GM04503 (cell line): ENCODE data around the gene CRACR2A.

ENCODE experiments used
- DNase-seq: peaks from one replicate; pipeline ENCODE4 v3.0.0-alpha.2; 2012; ENCODE audit warnings: low read depth

CRACR2A gene

DNA sequence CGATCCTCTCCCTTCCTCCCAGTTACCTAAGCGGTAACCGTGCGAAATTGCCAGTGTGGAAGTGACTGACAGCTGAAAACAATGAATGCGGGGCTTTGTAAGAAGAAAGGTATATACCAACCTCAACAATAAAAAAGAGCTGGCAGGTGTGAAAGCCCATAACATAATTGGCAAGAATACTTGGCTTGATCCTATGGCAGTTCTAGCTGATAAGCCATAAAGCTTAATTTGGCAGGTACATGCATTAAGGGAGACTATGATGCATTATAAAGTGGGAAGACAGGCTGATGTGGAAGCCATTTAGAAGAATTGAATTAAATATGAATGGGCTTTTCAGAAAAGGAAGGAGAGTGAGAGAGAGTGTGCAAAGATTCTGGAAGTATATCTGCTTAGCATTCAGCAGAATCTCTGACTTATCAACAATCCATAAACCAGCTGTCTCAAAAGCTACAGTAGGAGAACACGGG, 71.3 kb downstream of the CRACR2A start:
- DNase-seq: no peak

DNA sequence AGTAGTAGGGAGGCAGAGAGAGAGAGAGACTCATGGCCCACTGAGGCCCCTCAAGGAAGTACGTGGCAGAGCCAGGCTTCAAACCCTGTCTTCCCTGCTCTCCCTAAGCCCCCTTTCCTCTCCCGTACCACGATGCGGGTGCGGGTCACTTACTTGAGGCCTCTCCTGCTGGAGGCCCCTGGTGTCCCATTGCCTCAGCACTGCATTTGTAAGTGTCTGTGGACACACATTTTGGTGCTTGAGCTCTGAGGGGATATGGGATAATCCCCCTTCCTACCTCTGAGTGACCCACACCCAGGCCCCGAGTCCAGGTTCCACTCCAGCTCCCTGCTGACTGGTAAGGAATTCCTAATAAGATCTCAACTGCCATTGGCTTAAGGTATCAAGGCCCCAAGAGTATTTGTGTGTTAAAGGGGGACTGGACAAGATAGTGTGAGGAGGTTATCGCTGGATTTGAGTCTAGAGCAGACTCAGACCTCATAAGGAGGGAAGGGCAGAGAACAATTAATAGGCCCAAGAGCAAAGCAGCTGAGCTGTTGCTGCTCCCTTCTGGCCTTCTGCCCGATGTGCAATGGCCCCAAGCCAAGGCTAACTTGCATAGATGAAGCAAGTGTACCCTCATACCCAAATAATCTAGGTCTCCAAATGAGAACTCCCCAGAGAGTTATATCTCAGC, 71.9 kb downstream of the CRACR2A start:
- no peak for DNase-seq

DNA sequence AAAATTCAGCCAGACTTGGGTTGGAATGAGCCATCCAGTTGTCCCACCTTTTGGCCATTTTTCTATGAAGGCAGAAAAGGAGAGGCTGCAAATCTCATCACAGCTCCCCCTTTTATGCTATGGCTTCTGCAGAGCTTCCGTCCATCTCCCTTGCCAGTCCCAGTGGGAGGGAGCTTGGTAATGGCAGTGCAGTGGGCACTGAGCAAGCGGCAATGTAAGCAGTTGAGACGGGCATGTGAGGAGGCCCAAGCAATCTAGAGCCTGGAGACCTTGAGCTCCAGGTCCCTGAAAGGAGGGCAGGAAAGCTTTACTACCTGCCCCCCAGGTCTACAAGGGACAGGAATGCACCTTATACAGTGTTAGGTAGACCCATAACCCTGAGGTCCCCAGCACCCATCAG, 73.1 kb downstream of the CRACR2A start:
- DNase-seq: no peak

DNA sequence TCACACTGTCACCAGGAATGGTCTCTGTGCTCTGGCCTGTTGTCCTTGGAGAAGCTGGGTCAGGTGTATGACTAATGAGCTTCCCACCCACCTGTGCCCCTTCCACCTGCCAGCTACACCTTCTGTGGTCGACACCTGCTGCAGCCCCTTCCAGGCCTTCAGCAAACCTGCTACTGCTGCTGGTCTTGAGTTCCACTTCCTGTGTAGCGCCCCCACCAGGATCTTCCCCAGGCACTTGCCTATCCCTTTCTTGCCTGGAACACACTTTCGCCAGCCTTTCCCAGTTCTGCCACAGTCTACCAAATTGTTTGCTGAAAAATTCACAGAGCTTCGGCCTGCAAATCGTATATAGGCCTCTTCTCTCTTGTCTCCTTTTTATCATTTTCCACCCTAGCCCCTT, 75.3 kb downstream of the CRACR2A start:
- no peak for DNase-seq

DNA sequence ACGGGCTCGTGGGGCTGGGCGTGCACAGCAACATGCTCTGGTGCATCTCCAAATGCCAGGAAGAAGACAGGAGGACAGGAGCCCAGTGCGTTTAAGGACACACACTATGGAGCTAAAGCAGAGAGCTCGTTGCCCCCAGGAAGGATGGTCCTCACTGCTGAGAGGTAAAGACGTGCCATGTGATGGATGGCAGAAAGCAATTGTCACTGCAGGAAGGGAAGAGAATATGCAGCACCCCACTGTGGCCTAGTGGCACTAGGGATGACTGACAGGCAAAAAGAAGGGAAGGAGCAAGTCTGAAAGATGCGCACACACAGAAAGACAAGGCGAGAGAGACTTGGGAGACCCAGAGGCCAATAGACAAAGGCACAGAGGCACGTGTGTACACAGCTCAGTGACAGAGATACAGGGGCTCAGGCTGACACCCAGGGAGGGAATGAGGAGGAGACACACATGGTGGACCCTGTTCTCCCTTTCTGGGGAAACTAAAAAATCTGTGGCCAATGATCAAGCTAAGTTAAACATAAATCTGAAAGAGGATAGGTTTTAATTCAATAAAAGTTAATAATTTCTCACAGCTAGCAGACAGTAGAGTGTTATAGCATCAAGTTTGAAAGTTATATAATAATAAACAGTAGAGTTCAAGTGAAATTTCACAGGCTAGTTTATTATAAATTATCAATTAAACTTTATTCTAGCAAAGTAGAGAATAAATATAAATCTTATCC, 78.8 kb downstream of the CRACR2A start:
- no peak for DNase-seq

DNA sequence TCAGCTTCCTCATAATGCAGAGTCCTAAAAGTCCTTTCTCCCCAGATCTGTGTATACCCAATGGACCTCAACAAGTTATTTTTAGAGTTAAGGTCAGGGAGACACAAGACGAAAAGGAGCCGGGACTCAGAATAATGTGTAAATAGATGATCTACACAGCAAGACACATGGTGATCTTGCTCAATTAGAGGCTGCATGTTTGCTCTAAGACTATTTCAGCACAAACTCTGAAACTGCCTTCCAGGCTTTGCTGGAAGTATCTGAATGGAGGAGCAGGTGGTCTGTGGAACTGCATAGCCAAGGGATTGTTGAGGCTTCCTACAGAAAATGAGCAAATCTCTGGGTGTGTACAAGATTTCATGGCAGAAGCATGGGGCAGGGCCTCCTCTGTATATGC, 80.8 kb downstream of the CRACR2A start:
- no peak for DNase-seq

DNA sequence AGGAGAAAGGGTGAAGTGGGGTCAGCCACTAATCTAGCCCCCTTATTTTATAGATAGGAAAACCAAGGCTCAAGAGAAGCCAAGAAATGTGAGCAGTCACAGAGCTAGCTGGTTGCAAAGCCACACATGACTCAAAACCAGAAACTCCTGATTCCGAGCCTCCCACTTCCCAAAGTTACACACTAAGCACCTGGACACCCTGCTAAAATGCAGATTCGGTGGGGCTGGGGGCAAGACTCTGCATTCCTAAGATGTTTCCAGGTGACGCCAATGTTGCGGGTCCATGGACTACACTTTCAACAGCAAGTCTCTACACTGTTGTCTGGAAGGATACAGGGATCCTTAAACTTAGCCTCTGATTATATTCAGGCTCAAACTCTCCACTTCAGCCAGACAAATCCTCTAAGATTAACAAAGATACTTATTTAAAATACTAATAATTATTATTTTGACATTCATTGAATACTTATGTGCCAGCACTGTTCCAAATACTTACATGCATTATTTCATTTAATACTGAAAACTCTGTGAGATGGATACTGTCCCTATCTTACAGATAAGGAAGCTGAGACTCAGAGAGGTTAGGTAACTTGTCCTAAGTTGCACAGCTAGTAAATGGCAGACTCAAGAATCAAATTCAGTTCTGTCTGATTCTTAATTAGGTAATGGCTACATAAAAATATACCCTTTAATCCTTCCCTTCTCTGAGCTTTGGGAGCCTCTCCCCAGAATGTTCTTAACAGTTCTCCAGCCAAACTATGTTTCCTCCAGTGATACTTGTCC, 81.4 kb downstream of the CRACR2A start:
- no peak for DNase-seq

DNA sequence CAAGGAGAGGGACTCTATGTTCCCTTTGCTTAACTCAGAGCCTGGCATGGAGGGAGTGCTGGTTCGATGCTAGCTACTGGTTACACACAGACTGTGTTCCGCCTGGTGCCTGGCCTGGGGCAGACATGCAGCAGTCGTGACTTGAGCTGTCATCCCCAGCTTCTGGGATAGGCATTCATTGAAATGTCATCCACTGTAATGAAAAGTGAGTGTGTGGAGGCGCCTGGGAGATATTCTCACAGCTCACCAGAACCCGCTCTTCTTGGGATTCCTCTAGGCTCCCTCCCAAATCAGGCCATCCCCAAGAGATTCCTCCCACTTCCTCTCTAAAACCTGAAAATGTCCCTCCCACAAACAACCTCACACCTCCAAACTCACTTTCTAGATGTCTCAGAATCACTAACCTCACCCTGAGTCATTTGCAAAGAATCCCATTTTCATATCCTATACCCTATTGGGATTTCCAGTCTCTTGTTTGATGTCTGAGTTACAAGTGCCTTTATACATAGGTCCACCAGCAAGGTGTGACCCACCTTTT, 82.8 kb downstream of the CRACR2A start:
- DNase-seq: no peak

DNA sequence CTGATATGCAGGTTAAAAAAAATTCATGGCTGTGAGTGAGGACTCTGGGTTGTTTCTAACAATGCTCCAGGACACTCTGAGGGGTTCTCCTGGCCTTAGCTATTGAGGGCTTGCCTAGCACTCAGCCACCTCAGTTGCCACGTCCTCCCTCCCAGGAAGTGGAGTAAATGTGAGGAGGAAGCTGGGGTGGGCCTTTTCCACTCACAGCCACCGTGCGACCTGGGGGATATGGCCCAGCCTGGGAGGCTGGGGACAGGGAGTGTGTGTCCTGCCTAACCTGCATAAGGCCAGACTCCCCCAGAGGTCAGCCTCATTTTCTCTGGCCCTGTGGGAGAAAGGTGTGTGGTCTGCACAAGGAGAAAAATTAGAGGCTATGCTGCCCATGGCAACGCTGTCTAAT, 83.3 kb downstream of the CRACR2A start:
- no peak for DNase-seq

DNA sequence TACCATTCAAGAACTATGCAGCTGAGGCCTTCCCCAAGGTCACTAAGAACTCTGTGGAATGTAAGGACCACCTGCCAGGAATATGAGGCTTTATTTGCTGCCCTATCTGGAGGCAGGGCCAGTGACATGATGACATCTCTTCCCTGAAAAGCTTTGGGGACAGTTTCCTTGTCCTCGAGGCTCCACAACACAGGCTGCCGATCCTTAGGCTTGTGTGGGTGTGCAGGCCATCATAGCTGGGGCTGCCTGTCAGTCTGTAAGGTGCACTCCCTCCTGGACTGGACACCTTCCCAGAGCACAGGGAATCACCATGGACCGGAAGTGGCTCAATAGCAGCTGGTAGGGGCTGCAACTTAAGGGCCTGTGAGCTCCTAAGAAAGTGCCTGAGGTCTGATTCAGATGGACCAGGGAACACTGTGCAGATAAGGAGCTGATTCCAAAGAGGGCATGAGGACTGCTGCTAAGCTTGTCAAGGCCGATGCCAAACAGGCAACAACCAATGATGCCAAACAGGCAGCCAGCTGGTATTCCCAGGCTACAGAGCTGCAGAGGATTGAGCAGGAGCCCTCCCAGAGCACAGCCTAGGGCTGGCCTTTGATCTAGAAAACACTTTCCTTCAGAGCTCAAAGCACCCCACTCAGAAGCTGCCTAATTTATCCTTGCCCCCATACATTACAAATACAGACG, 84.3 kb downstream of the CRACR2A start:
- DNase-seq: no peak

DNA sequence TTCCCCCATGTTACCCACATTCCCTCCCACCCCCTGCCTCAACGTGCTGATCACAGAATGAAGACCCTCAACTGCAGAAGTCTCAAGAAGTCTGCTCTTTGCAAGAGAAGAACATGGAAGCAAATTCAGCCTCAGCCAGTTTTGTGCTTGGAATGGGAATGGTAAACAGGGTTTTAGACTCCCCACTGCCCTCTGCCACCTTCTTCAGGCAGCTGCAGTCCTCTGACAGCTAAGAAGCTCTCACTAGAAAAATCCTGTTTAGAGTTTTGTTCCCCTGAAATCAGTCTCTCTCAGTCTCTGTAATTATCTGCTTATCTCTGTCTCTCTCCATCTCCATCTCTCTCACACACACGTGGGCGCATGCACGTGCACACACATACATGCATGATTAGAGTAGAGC, 85.4 kb downstream of the CRACR2A start:
- no peak for DNase-seq

DNA sequence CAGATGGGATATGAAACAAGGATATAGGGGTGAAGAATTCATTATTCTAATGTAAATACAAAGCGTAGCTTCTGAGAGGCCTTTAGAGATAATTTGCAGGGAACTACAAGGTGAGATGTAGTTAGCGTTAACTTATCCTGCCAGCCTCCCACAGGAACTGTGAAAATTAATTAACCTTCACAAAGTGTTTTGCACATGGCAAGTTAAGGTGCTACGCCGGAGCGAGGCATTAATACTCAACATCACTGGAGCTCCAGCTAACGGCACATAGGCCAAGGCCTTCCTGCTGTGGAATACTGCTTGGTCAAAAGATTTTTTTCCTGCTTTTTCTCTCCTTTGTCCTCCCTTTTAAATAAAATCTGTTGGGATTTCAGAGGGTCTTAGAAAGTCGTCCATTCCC, 86.5 kb downstream of the CRACR2A start:
- no peak for DNase-seq

DNA sequence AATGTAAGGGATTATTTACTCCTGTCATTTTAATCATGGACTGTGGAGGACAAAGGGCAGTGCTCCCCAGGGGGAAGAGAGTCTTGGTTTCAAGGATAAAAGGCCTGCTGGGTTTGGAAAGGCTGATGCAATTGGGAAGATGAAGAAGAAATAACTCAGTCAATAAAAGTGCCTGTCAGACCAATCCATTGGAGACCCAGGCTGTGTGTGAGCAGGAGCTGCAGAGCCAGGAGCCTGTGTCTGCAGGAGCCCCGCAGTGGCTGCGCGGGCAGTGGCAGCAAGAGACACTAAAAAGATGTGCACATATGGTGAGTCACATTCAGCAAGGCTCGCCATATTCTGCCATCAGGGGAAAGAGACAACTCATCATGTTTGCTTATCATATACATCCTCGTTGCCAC, 90.4 kb downstream of the CRACR2A start:
- no peak for DNase-seq

DNA sequence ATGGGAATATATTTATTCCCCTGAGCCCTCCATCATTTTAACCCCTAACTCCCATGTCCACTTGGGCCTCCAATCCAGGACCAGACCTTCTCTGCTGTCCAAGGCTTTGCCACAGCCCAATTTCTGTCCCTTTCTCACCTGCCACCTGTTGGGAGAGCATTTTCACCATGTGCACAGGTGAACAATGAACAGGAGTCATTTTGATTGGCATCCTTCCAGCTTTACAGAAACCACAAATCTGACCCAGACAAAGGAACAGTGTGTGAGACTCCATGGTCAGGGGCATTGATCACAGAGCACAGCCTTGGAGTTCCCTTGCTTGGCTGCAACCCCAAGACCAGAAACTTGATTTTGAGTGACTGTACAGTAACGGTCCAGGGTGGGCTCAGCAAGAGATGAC, 91.9 kb downstream of the CRACR2A start:
- DNase-seq: no peak

DNA sequence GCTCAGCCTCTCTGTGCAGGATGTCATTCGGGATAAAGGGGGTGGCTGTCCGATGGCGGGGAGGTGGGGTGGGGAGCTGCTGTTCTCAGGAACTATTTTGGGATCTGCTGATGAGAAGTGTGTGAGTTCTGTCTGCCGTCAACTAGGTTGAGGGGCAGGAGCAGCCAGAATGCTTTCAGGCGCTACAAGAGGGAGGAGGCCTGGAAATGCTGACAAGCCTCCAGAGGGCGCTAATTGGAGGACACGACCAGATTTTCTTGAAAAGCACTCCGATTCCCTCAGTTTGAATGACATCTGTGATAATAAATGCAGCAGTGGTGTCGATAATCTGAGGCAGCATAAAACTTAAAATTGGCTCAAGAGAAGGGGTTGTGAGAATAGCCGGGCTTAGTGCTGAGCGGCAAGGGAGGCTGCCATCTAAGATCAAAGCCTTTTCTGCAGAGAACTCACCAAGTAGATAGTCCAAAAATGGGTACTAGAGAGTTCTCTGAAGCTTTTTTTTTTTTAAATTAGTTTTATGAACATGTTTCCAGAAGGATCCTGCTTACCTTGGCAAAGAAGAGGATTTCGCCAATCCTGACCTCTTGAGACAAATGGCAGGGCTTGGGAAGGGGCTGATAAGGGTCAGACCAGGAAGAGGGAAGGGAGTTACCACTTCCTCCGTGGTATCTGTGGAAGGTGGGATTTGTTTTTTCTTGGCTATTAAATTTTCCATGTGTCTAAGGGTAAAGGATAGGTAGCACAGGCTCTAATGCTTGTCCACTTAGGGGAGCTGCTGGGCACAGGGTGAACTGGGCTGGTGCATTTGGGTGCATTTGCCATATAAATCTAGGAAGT, 94.4 kb downstream of the CRACR2A start:
- DNase-seq: no peak

DNA sequence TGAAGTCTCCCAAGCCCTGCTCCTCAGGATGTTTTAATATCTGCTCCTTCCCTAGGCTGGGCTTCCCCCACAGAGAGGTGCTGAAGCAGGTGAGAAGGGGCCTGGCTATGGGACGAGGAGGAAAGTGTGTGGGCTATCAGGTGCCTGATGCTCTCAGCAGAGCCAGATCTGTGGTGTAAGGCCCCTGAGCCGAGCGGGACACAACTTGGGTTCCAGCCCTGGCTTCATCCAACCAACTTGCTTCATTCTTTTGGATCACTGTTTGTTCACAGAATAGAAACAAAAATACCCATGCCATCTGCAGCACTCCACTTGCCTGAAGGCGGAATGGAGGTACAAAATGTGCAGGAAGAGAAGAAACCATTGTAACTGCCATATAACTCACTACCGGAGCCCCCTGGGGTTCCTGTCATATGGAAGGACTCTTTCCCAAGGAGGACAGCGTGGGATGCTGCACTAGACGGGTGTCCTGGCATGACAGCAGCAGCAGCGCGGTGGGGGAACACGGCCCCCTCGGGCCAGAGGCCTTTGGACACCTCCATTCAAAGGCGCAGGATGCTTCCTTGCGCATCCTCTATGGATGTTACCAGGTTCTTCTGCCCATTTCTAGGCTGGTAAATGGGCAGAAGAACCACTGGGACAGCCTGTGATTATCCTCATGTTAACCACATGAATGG, 95.8 kb downstream of the CRACR2A start:
- DNase-seq: no peak

DNA sequence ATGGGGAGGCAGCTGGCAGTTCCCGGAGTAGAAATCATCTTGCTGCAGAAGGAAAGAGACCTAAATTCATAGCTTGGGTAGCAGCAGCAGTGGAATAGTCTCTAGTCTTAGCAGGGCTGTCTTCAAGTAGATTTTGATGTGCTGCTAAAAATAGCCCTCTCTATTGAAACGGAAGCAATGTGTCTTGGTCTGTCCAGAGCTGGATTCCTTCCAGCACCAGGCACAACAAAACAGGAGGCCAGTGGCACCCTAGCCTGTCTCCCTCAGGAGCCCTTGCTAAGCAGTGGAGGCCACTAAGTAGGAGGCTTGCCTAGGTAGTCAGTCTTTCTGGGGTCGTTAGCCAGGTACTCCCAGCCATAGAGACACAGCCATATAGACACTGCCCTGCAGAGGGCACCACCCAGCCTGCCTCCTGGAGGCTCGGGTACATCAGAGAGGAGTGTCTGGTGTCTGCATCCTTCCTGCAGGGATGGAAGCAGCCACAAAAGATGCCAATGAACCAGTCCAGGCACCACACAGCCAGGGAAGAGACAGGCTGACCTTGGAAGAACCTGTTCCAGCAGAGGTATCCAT, 97.5 kb downstream of the CRACR2A start:
- DNase-seq: no peak

DNA sequence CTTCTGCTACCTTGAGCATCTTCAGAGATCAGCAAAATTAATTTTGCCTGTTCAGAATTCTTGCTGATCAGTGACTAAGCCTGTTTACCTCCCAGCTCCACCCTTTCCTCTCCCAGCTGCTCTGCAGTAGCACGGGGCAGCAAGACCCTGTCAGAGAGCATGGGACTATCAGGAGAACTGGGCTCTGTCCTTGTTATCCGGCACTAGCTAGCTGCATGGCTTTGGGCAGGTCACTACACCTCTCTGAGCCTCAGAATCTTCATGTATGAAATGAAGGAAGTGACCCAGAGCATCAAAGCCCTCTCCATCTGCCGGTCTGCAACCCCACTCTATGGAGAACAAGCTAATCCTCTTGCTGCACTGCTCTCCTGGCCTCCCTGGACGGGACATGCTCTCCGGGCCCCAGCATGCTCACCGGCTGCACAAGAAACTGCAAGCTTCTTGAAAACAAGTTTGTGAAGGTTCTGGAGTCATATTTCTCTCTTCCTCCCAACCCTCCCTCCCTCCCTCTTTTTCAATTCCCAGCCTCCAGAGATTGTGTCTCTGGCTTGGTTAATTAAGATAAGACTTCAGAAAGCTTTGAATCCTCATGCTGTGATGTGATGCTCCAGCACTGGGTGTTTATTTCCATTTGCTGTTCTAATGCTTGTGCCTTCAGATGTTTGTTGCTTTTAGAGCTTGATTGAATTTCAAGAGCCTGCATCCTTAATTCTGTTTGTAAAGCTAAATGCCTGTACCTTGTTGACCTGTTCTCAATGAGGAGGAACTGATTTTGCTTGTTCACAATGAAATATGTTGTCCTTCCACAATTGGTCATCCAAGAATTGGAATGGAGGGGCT, 101.1 kb downstream of the CRACR2A start:
- DNase-seq: no peak

DNA sequence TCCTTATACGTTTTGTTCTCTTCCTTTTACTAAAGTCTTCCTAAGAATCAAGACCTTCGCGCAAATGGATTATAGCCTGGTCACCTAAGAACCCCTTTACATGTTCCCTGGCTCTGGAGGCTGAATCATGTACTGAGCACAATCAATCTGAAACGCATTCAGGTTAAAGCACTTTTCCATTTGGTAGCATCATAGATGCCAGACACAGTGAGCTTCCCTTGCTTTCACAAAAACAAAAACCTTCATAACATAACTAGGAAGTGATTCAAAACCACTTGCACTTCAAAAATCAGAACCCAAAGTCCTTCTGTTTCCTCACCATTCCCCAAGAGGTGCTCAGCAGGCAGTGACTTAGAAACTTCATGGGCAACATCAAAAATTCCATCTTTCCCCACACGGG, 105.4 kb downstream of the CRACR2A start:
- no peak for DNase-seq
